Adrenal gland (tissue), 12 donors: ENCODE results near the gene ZSWIM9. TPM values are rescaled to one million over a fixed set of nuclear protein-coding genes. Genes with fewer than 3 reads are reported as not detected.
A peak's percentile ranks its signal among the peaks of the same experiment; 100 is the strongest.

Experiments
- DNase-seq, 7 donors: peaks; one replicate each; pipeline ENCODE4 v3.0.0-alpha.2; 2019 to 2020
- H3K27ac ChIP-seq, 5 donors: fragments of 200-600 bp; sonication (generic) in 4 of 5; 1 replicate in 3 of 5; 2 replicates in 2 of 5; pipeline versions ENCODE4 v1.5.1 to v1.8.0; 2016 to 2020; ENCODE audit warnings: mild to moderate bottlenecking in 1 of 5
- H3K27me3 ChIP-seq: fragments of 200-600 bp; 2 replicates; pipeline ENCODE4 v1.8.0; 2021
- H3K36me3 ChIP-seq, 2 donors: fragments of 200-600 bp; replicated peaks in 1 of 2; 1 replicate in 1 of 2; 2 replicates in 1 of 2; pipeline versions ENCODE4 v1.5.1 to v1.8.0; 2018 to 2022
- H3K4me1 ChIP-seq, 2 donors: fragments of 200-600 bp; replicated peaks in 1 of 2; 1 replicate in 1 of 2; 2 replicates in 1 of 2; pipeline versions ENCODE4 v1.5.1 to v1.8.0; 2018 to 2021
- H3K4me3 ChIP-seq, 4 donors: fragments of 200-600 bp; sonication (generic) in 3 of 4; one replicate each; pipeline ENCODE4 v1.5.1; 2016 to 2018
- H3K9me3 ChIP-seq, 3 donors: fragments of 200-600 bp; sonication (generic) in 1 of 3; replicated peaks in 1 of 3; 1 replicate in 2 of 3; 2 replicates in 1 of 3; pipeline versions ENCODE4 v1.5.1 to v1.8.0; 2016 to 2021
- CTCF ChIP-seq, 6 experiments: fragments of 450-650 bp in 4 of 6; fragments of 200-600 bp in 2 of 6; sonication (generic) in 1 of 6; IDR thresholded peaks; 1 replicate in 5 of 6; 2 replicates in 1 of 6; pipeline versions ENCODE4 v1.5.1 to v1.8.0; 2016 to 2021; ENCODE audit warnings: antibody characterized with exemption in 6 of 6, mild to moderate bottlenecking in 2 of 6, moderate library complexity in 1 of 6
- POLR2A ChIP-seq, 2 donors: fragments of 450-650 bp; IDR thresholded peaks; one replicate each; pipeline ENCODE4 v1.6.1; 2017; ENCODE audit warnings: antibody characterized with exemption in 2 of 2, mild to moderate bottlenecking in 2 of 2, moderate library complexity in 1 of 2
- WGBS, 4 donors: extraction: QIAGEN DNeasy Blood & Tissue Kit in 2 of 4; methylation state at CpG; one replicate each; pipeline versions ENCODE4 v1.1.5 to v1.1.7; 2013 to 2017; 5-methylcytosine and 5-hydroxymethylcytosine counted together
- intact Hi-C, 2 donors: fragments of 100-400 bp; cut with DNase I; formaldehyde crosslinking; loops; one replicate each; pipeline versions ENCODE4 v1.14.1 to v1.15.0; 2022 to 2023
- polyA plus RNA-seq, 3 donors: library from polyadenylated mRNA; stranded (reverse); fragments of 200-250 nt in 2 of 3; fragments of 350-450 nt in 1 of 3; fragmentation: Illumina TruSeq in 1 of 3; extraction: RNeasy Lipid Tissue Mini Kit (QIAGEN cat#74804) in 1 of 3; gene quantifications; one replicate each; pipeline ENCODE4 v1.2.3, GENCODE V29; 2013 to 2014
- total RNA-seq, 9 donors: library from RNA; depleted of rRNA in 4 of 9; stranded (reverse); fragments of >200 nt in 4 of 9; fragments of 120-200 nt in 1 of 9; fragmentation: NEBNext Ultra II Directional in 1 of 9; extraction: Animal tissue kit (Norgen Biotek cat#: 25700) in 1 of 9; gene quantifications; one replicate each; pipeline versions ENCODE4 v1.1.0 to v1.2.4, GENCODE V29; 2013 to 2023
- donor health status: healthy with polysubstance abuse.
- donor health status: Bipolar disorder and iron deficiency.
- donor health status: DM: yes; HTN: yes; CAD: no.
- donor health status: DM: no; HTN: no; CAD: no.
- donor health status: DM: no; HTN: no; CAD: no.
- donor health status: DM: yes; HTN: yes; CAD: no.

Gene ZSWIM9
- total and polyA plus RNA-seq, 12 donors: 0.52 to 8.0 (median 3.8) TPM

- Histone ChIP-seq H3K4me1 (no peaks in the 10 kb centered on the region), H3K9me3 (no peaks in the 10 kb centered on the region), H3K27ac (no peak overlapping the region), H3K36me3 (no peaks in the 10 kb centered on the region), H3K4me3 (no peak overlapping the region), H3K27me3 (no peaks in the 10 kb centered on the region)
- TF ChIP-seq CTCF (IDR thresholded peaks at IDR 0.05): no peak
- TF ChIP-seq POLR2A (IDR thresholded peaks at IDR 0.05): no peak
- intact Hi-C loops: no loop called here
- DNase-seq: peak in 1 of 7 donors; percentile 37
- 62 to 80% (median 73%) methylated on average over 45 to 95 of the region's 95 CpGs for WGBS, 4 donors
Observed at GRCh38 chr19:48194844-48195830, 24.7 kb downstream of the ZSWIM9 start.

GRCh38 chr19:48196321-48196763 lies 25.9 kb downstream of the ZSWIM9 start:
- H3K4me1 ChIP-seq: no peaks in the 10 kb centered on the region
- no peaks in the 10 kb centered on the region for H3K36me3 ChIP-seq
- H3K4me3 ChIP-seq: no peak overlapping the region
- intact Hi-C loops: no loop called here
- WGBS, 4 donors: 61 to 88% (median 72%) methylated on average over 10 to 23 of the region's 23 CpGs
- H3K27me3 ChIP-seq: no peaks in the 10 kb centered on the region
- peak in 2 of 7 donors; percentile 17 to 50 for DNase-seq
- H3K27ac ChIP-seq: no peak overlapping the region
- TF ChIP-seq POLR2A (IDR thresholded peaks at IDR 0.05): no peak
- H3K9me3 ChIP-seq: no peaks in the 10 kb centered on the region

- intact Hi-C loops: no loop called here
- H3K9me3 ChIP-seq: no peaks in the 10 kb centered on the region
- no peak overlapping the region for H3K4me3 ChIP-seq
- H3K27ac ChIP-seq: no peak overlapping the region
- WGBS, 4 donors: 46 to 52% (median 49%) methylated on average over 13 of the region's 13 CpGs
- H3K4me1 ChIP-seq: no peaks in the 10 kb centered on the region
- H3K36me3 ChIP-seq: no peaks in the 10 kb centered on the region
- TF ChIP-seq POLR2A (IDR thresholded peaks at IDR 0.05): no peak
- TF ChIP-seq CTCF (IDR thresholded peaks at IDR 0.05): no peak
- no peaks in the 10 kb centered on the region for H3K27me3 ChIP-seq
- peak in 2 of 7 donors; percentile 19 to 52 for DNase-seq
Observed at GRCh38 chr19:48196933-48197665, 26.6 kb downstream of the ZSWIM9 start.

GRCh38 chr19:48203222-48203793 lies 32.8 kb downstream of the ZSWIM9 start:
- Histone ChIP-seq H3K27me3 (no peaks in the 10 kb centered on the region), H3K4me3 (peak overlapping the region in 2 of 4 donors; percentile 38 to 58), H3K36me3 (no peaks in the 10 kb centered on the region), H3K4me1 (peaks cover 4 to 11% of the 10 kb centered on the region in 2 donors), H3K27ac (peak overlapping the region in 2 of 5 donors; percentile 66 to 75), H3K9me3 (no peaks in the 10 kb centered on the region)
- DNase-seq: peak in 1 of 7 donors; percentile 36
- intact Hi-C loops: no loop called here
- TF ChIP-seq CTCF (IDR thresholded peaks at IDR 0.05) (no peak), POLR2A (IDR thresholded peaks at IDR 0.05) (no peak)
- 6 to 20% (median 13%) methylated on average over 5 of the region's 5 CpGs for WGBS, 4 donors
